ENCODE results near the gene TXNDC11. TPM values are rescaled to one million over a fixed set of nuclear protein-coding genes. Genes with fewer than 3 reads are reported as not detected.

The TXNDC11 gene
- total and polyA plus RNA-seq, 2 experiments from 2014 or later = 6.8 to 12.0 TPM

DNA sequence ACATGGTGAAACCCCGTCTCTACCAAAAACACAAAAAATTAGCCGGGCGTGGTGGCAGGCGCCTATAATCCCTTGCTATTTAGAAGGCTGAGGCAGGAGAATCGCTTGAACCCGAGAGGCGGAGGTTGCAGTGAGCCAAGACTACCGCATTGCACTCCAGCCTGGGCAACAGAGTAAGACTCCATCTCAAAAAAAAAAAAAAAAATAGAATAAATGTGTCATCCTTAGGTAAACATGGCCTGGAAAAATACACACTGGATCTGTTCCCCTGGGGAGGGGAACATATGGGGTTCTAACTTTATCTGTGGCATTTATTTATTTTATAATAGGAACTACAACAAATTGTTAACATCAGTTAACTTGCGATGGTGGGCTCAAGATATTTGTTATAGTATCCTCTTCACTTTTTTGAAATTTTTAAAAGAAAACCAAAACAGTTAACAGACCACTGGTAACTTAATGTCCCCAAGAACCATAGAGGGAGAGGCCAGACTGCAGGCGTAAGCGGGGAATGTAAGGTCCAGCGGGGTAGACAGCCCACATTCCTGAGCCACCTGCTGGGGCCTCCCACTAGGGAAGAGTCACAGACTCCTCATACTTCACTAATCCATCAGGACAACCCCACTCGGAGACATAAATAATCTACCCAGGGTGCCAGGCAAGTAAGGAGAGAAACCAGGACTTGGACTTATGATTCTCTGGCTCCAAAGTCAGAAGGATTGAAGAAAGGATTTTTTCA, 12.5 kb upstream of the TXNDC11 start:
- Mint-ChIP-seq H3K36me3 (ENCODE audit: low read depth) (peaks cover 60% of the 10 kb centered on the region), H3K27me3 (ENCODE audit: insufficient read depth, low read depth, poor library complexity) (no peaks in the 10 kb centered on the region), H3K4me1 (no peaks in the 10 kb centered on the region), H3K27ac (no peak overlapping the region), H3K4me3 (no peak overlapping the region), H3K9me3 (no peaks in the 10 kb centered on the region)
- Histone ChIP-seq H2AFZ (no peak overlapping the region), H3K4me1 (ENCODE audit: insufficient read depth) (no peaks in the 10 kb centered on the region), H3K4me3 (no peak overlapping the region), H3K27ac (ENCODE audit: low read depth) (no peak overlapping the region), H4K20me1 (replicated peaks; ENCODE audit: insufficient read depth) (peaks cover 6% of the 10 kb centered on the region; the same call in 1 of the 2 replicates), H3K9me2 (ENCODE audit: insufficient read depth) (no peaks in the 10 kb centered on the region), H3K79me2 (replicated peaks; ENCODE audit: insufficient read depth) (no peaks in the 10 kb centered on the region), H3K36me3 (ENCODE audit: insufficient read depth) (peaks cover 58% of the 10 kb centered on the region), H3K4me2 (no peak overlapping the region), H3F3A (replicated peaks; ENCODE audit: low read depth) (0 out of 2 replicates have a peak, but pooled peaks cover 5% of the 10 kb centered on the region), H3K27me3 (ENCODE audit: insufficient read depth) (no peaks in the 10 kb centered on the region)
- DNase-seq (ENCODE audit: low spot score) = no peak
- no peak for ATAC-seq
- TF ChIP-seq CTCF (conservative IDR thresholded peaks at IDR 0.05; ENCODE audit: low read depth in 2 of 2) = no peak

GRCh38 chr16:11752856-11753255, 10.2 kb upstream of the TXNDC11 start:
- H3K36me3 ChIP-seq (ENCODE audit: insufficient read depth) = peaks cover 43% of the 10 kb centered on the region

More at GRCh38 chr16:11752856-11753255, 10.2 kb upstream of the TXNDC11 start:
- H3K9me3 Mint-ChIP-seq = no peaks in the 10 kb centered on the region
- Histone ChIP-seq H3K4me3 (no peak overlapping the region), H4K20me1 (replicated peaks; ENCODE audit: insufficient read depth) (peaks cover 3% of the 10 kb centered on the region; the same call in 1 of the 2 replicates), H3F3A (replicated peaks; ENCODE audit: low read depth) (0 out of 2 replicates have a peak, but pooled peaks cover 5% of the 10 kb centered on the region), H3K27me3 (ENCODE audit: insufficient read depth) (no peaks in the 10 kb centered on the region), H3K9me2 (ENCODE audit: insufficient read depth) (no peaks in the 10 kb centered on the region), H3K27ac (ENCODE audit: low read depth) (no peak overlapping the region), H3K79me2 (replicated peaks; ENCODE audit: insufficient read depth) (no peaks in the 10 kb centered on the region), H3K4me2 (no peak overlapping the region), H2AFZ (no peak overlapping the region), H3K4me1 (ENCODE audit: insufficient read depth) (no peaks in the 10 kb centered on the region)
- no peak for DNase-seq (ENCODE audit: low spot score)
- no peak overlapping the region for H3K4me3 Mint-ChIP-seq
- H3K36me3 Mint-ChIP-seq (ENCODE audit: low read depth) = peaks cover 60% of the 10 kb centered on the region
- TF ChIP-seq CTCF (conservative IDR thresholded peaks at IDR 0.05; ENCODE audit: low read depth in 2 of 2) (no peak), JUNB (IDR thresholded peaks at IDR 0.05; ENCODE audit: unreplicated experiment) (no peak), REST (IDR thresholded peaks at IDR 0.05; ENCODE audit: unreplicated experiment) (no peak), CREB1 (CRISPR knock-in tag; IDR thresholded peaks at IDR 0.05; ENCODE audit: low read depth) (no peak)
- TF ChIP-seq, protein P1, sequence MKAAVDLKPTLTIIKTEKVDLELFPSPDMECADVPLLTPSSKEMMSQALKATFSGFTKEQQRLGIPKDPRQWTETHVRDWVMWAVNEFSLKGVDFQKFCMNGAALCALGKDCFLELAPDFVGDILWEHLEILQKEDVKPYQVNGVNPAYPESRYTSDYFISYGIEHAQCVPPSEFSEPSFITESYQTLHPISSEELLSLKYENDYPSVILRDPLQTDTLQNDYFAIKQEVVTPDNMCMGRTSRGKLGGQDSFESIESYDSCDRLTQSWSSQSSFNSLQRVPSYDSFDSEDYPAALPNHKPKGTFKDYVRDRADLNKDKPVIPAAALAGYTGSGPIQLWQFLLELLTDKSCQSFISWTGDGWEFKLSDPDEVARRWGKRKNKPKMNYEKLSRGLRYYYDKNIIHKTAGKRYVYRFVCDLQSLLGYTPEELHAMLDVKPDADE (IDR thresholded peaks at IDR 0.05) = no peak
- H3K4me1 Mint-ChIP-seq = peaks cover 3% of the 10 kb centered on the region; the same call in 2 of the 3 replicates
- H3K27ac Mint-ChIP-seq = no peak overlapping the region
- peaks cover 3% of the 10 kb centered on the region for H3K27me3 Mint-ChIP-seq (ENCODE audit: insufficient read depth, low read depth, poor library complexity)
- no peak for ATAC-seq
